ENCODE data around the gene CTSD.

The CTSD gene

GRCh38 chr11:1754376-1755150 lies 9.2 kb downstream of the CTSD start:
- DNase-seq = no peak

DNA sequence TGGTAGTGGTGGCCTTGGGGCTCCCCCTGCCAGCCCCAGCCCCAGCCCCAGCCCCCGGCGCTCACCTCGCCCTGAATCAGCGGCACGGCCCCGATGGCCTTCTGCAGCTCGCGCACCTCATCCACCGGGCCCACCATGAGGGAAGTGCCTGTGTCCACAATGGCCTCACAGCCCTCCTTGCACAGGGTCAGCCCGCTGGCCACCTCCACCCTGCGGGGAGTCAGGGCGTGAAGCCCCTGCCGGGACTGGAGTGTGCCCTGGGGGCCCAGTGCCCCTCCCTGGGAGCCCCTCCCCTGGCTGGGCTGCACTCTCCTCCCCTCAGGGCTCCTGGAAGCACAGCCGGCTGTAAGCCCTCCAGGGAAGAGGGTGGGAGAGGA lies 9.8 kb downstream of the CTSD start:
- no peak for DNase-seq

DNA sequence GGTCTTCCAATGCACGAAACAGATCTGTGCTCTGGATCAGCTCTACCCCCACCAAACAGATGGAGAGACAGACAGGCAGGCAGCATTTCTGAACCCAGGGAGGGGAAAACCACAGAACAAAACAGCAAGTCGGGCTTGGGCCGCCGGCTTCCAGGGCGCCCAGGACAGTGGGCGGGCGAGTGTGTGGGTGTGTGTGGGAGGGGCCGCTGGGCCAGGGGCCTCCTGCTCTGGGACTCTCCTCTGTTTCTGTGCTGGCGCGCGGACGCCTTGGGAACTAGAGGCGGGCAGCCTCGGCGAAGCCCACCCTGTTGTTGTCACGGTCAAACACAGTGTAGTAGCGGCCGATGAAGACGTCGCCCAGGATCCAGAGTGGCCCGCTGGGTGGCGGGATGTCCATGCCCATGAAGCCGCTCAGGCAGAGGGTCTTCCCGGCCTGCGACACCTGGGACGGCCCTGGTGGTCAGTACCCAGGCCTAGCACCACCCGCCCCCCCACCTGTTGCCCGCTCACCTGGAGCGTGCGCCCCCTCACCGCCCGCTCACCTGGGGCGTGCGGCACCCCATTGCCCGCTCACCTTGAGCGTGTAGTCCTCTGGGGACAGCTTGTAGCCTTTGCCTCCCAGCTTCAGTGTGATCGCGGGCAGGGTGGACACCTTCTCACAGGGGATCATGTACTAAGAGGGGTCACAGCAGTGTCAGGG lies 10.3 kb downstream of the CTSD start:
- DNase-seq = no peak

DNA sequence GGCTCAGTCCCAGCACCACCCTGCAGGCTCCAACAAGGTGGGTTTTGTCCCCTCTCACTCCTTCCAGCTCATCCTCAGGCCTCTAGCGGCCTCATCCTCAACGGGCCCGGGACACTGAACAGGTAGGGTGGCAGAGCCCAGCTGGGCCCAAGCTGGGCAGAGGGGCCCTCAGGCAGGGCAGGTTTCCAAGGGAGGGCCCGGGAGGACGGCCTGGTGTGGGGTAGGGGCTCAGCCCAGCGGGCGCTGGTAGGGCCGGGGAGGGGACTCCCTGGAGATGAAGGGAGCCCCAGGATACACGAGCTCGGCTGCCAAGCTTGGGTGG lies 10.9 kb downstream of the CTSD start:
- no peak for DNase-seq

DNA sequence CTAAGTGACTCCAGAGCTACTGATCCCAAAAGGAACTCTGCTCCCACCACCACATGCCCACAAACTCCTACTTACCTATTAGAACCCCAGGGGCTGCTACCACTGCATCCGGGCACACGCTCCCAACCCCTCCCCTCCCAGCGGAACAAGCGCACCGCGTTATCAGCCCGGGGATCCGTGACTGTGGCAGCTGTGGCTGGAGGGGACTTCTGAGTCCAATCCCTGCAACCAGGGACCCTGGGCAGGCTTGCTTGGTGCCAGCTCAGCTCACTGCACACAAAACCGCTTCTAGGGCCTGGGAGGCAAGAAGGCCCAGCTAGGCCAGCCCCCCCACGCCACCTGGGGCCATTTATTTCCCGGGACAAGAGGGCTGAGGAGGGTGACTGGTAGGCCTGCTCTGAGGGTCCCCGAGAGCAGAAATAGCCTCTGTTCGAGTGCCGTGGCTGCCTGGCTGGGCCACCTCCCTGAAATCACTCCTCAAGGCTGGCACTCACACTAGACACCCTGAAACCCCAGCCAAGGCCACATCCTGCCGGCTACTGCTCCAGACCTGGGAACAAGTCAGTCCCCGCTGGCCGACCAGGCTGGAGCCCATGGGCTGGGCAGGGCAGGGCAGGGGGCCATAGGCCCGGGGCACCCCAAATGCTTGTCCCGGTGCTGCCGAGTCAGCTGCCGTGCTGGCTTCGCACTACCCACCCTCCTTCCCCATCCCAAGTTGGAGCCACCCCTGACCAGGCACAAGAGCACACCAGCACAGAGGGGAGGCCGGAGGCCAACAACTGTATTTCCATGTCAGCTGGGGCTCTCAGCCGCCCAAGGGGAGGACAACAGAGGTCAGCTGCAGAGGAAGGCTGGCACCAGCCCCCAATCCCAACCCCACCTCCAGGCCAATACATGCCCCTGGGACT lies 11.5 kb downstream of the CTSD start:
- DNase-seq = no peak

DNA sequence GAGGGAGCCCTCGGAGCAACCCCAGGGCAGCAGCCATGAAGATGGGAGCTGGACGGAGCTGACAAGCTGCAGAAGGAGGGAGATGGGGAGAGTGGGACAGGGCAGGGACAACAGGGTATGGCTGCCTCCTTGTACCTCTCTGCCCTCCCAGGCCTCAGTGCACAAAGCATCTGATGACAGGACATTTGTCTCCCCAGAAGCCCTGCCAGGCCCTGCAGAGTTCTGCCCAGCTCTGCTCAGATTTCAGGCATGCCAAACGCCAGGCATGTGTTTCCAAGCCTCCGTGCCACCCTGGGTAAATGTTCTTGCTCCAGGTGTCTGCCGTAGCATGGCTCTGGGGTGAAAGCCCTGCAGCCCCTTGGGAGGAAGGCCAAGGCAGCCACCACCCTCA lies 12.2 kb downstream of the CTSD start:
- DNase-seq = no peak

GRCh38 chr11:1750840-1751530 lies 12.7 kb downstream of the CTSD start:
- DNase-seq = no peak

GRCh38 chr11:1750481-1750839 lies 13.3 kb downstream of the CTSD start, which contains the start of gene IFITM10:
Gene IFITM10 (minus strand): TSS chr11:1750595. CDS start chr11:1750442, 153 bp downstream.
- no peak for DNase-seq

DNA sequence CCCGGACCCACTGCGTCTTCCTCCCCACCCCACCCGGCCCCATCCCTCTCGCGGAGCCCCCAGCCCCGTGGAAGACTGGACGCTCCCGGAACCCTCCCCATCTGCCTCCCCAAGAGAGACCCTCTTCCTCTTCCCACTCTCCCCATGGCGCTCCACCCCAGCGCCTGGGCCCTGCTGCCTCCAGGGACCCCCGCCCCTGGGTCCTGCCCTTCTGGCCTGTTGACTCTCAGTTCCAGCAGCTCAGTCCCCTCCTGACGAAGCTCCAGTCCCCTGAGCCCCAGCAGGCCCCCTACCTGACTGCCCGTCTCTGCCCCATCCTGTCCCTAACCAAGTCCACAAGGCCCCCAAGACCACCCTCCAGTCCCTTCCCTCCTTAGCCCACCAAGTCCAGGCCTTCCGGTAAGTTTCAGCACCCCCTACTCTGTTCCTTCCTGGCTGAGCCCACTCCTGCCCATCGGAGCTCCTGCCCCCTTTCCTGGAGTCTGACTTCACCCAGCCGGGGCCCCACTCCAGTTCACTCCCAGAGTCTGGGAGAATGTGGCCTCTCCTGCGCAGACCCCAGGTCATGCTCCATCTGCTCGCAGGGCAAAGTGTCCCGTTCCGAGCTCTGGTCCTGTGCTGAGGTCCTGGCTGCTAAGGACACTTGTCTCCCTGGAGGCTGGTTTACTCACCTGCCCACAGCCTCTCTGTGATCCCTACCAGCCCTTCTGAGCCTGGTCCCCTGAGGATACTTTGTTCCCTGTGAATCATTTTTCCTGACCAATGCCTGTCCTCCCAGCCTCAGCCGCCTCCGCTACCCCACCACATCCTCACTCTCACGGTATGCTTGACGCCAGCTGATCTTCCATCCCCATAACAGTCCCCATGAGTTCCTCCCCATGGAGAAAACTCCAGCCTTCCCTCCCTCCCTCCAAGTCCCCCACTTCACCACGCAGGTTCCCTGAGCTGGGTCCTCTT lies 14.1 kb downstream of the CTSD start:
- no peak for DNase-seq

DNA sequence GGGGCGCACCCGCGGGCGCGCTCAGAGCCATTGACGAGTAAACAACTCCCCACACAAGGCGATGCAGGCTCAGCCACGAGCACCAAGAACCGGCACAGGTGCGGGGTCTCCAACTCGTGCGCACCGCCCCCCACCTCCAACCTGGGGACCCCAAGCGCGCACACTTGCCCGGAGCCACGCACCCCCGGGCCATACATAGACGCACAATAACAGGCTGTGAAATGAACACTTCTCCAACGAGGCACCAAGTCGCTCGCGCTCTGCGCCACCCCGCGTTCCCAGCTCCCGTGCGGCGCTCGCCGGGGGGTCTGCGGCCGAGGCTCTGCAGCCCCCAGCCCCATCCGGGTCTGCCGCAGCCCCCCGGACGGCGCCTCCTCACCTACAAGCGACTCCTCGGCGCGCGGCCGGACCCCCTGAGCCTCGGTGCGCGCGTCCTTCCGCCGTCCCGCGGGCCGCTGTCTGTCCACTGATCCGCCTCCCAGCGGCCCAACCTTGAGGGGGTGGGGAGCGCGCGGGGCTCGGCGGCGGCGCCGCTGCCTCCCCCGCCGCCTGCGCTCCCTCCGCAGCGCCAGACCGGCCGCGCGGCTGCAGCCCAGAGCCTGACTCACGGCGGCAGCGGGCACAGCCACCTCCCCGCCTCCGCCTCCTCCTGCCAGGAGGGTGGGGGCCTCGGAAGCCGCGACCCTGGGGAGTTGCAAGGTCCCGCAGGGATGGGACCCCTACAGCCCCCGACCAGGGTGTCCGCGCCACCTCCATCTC lies 14.9 kb downstream of the CTSD start:
- DNase-seq = no peak

GRCh38 chr11:1747753-1748635 lies 15.7 kb downstream of the CTSD start:
- DNase-seq = no peak

DNA sequence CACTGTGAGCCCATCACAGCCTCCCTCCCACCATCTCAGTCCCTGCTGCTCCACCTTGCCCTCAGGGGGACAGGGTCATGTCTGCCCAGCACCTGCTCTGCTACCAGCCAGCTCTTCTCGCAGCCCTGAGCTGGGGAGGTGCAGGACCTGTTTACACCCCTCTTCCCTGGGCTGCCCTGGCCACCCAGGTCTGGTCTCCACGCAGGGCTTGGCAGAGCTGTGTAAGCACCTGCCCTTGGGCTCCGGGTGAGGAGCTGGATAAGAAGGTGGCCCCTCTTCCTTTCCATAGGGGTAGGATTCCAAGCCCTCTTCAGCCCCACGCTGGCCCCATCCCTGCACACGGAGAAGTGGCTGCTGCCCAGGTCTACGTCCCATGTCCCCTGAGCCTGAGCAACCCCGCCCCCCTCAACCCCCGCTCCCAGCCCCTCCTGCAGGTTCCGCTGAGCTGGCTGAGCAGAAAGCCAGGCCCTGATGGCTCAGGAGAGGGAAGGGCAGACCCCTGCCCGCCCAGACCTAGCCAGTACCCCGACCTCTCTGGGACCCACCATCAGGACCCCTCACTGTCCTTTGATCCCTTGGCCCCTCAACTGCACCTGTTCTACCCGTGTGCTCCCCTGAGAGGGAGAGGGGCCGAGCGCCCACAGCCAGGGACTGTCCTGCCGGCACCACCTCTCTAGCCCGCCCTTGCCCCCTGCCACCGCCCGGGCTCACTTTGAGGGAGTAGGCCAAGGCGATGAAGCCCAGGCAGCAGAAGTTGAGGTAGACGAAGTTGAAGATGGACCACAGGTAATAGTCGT lies 16.6 kb downstream of the CTSD start:
- DNase-seq = no peak

GRCh38 chr11:1746511-1746931 lies 17.2 kb downstream of the CTSD start:
- no peak for DNase-seq

GRCh38 chr11:1745701-1746320 lies 17.9 kb downstream of the CTSD start:
- DNase-seq = no peak

DNA sequence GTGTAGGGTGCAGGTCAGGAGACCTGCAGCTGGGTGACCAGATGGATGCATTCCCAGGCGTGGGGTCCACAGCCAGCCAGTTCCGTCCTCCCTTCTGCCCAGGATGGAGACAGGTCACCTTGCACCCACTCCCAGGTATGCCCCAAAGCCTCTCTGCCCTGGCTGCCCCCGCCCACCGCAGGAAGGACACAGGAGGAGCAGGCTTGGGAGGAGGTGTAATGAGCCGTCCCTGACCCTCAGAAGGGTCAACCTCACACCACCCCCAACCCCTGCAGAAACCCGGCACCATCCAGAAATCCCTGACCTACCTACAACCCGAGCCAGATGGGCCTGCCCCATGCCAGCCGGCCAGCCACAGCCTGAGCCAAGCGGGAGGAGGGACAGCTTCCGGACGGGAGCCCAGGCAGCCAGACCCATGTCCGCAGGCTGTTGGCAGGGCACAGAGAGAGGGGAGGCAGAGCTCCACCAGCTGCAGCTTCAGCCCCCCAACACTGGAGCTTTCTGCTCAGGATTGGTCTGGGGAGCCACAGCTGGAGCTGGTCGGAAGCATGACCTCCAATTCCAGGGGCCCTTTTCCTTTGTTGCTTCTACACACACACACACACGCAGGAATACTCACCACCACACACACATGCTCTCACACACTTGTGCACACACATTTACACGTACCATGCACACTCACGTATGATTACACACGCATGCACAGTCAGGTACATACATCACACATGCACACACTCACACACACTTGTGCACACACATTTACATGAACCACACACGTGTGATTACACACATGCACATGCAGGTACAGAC lies 18.6 kb downstream of the CTSD start:
- DNase-seq = no peak

GRCh38 chr11:1744137-1744886 lies 19.4 kb downstream of the CTSD start:
- no peak for DNase-seq

- DNase-seq = no peak
These were observed 20.1 kb downstream of the CTSD start for GRCh38 chr11:1743585-1744136.

All from SIG-M5 (cell line).